Measurements from ENCODE around the gene SCARF1.

The SCARF1 gene

GRCh38 chr17:1627982-1628855 is 17.3 kb downstream of the SCARF1 start, which contains the start of gene SLC43A2:
TSS of gene SLC43A2 (minus strand) at chr17:1628834. CDS start at chr17:1627874, 960 bp downstream.
- DNase-seq: peak; percentile 44

GRCh38 chr17:1627182-1627981 is 18.1 kb downstream of the SCARF1 start:
- DNase-seq: no peak

GRCh38 chr17:1626333-1626732 is 19.2 kb downstream of the SCARF1 start:
- DNase-seq: no peak

GRCh38 chr17:1625581-1625980 is 20.0 kb downstream of the SCARF1 start:
- no peak for DNase-seq

GRCh38 chr17:1625053-1625452 is 20.5 kb downstream of the SCARF1 start:
- no peak for DNase-seq

GRCh38 chr17:1624650-1625049 is 20.9 kb downstream of the SCARF1 start:
- no peak for DNase-seq

- DNase-seq: no peak
Measured at GRCh38 chr17:1623057-1623630, 22.4 kb downstream of the SCARF1 start.

GRCh38 chr17:1621273-1621954 is 24.1 kb downstream of the SCARF1 start:
- DNase-seq: no peak

- DNase-seq: no peak
Measured at GRCh38 chr17:1620486-1620885, 25.0 kb downstream of the SCARF1 start.

GRCh38 chr17:1617620-1618174 is 27.8 kb downstream of the SCARF1 start:
- DNase-seq: no peak

GRCh38 chr17:1616101-1616500 is 29.4 kb downstream of the SCARF1 start:
- DNase-seq: no peak

- DNase-seq: no peak
Measured at GRCh38 chr17:1612400-1612799, 33.1 kb downstream of the SCARF1 start.

- DNase-seq: no peak
Measured at GRCh38 chr17:1611715-1612114, 33.8 kb downstream of the SCARF1 start.

GRCh38 chr17:1608676-1609075 is 36.9 kb downstream of the SCARF1 start:
- no peak for DNase-seq

- no peak for DNase-seq
Measured at GRCh38 chr17:1607971-1608320, 37.6 kb downstream of the SCARF1 start.

GRCh38 chr17:1606352-1606985 is 39.1 kb downstream of the SCARF1 start:
- no peak for DNase-seq

GRCh38 chr17:1605681-1606351 is 39.7 kb downstream of the SCARF1 start:
- no peak for DNase-seq

GRCh38 chr17:1604831-1605528 is 40.6 kb downstream of the SCARF1 start:
- DNase-seq: no peak

GRCh38 chr17:1601571-1601970 is 44.0 kb downstream of the SCARF1 start:
- no peak for DNase-seq

- DNase-seq: no peak
Measured at GRCh38 chr17:1598399-1599095, 47.0 kb downstream of the SCARF1 start.
